Activated T-helper 1 cell treated with anti-CD3 and anti-CD28 coated beads, Interleukin-12 subunit alpha, Interleukin-12 subunit beta, Interleukin-2, Interleukin-4 antibody, amounts not matched to agents 30 ng/mL and 10 ng/mL and 1 ng/mL, durations not matched to agents 14 hours and 24 hours and 36 hours (primary cell): ENCODE data around the gene ID3. TPM values are rescaled to one million over a fixed set of nuclear protein-coding genes. Genes with fewer than 3 reads are reported as not detected.
A peak's percentile ranks its signal among the peaks of the same experiment; 100 is the strongest.

Experiments used
- DNase-seq: peaks from one replicate; pipeline ENCODE4 v3.0.0; 2021; ENCODE audit warnings: low spot score
- H3K27ac Mint-ChIP-seq: one replicate; pipeline ENCODE4 v1.8.0; 2021; ENCODE audit warnings: mild to moderate bottlenecking, mixed read lengths
- H3K27me3 Mint-ChIP-seq: one replicate; pipeline ENCODE4 v1.8.0; 2022; ENCODE audit warnings: mild to moderate bottlenecking, moderate library complexity, mixed read lengths; ENCODE audit not compliant: insufficient read depth
- H3K36me3 Mint-ChIP-seq: one replicate; pipeline ENCODE4 v1.8.0; 2021; ENCODE audit warnings: low read depth, mixed read lengths
- H3K4me1 Mint-ChIP-seq: one replicate; pipeline ENCODE4 v1.8.0; 2021; ENCODE audit warnings: low read depth, mixed read lengths
- H3K4me3 Mint-ChIP-seq: one replicate; pipeline ENCODE4 v1.8.0; 2021; ENCODE audit warnings: mild to moderate bottlenecking, moderate library complexity, mixed read lengths
- H3K9me3 Mint-ChIP-seq: one replicate; pipeline ENCODE4 v1.8.0; 2021; ENCODE audit warnings: mixed read lengths
- intact Hi-C: fragments of 100-400 bp; cut with micrococcal nuclease; formaldehyde crosslinking; loops from one replicate; pipeline ENCODE4 v1.15.1; 2024
- total RNA-seq: library from RNA; stranded (reverse); gene quantifications from 2 replicates; pipeline ENCODE4 v1.2.3, GENCODE V29; 2022

The ID3 gene
- total RNA-seq, 1 donor from 2014 or later, result 22.9 TPM

DNA sequence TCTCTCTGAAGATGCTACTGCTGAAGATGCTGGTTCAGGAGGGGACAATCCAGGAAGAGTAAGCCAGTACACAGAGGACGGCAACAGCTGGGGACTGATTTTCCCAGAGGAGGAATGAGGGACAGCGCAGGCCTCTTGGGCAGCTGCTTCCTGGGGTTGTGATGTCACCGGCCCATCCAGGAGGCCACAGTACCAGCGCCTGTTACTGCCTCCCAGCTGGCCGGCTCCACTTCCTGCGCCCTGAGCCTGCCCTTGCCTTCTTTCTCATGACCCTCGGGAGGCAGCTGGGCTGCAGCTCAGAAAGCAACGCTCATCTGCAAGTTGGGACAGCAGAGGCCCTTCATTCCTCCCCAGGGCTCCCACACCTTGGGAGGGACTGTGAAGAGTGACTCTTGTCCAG, 21.9 kb upstream of the ID3 start:
- Mint-ChIP-seq H3K9me3 (no peaks in the 10 kb centered on the region), H3K4me1 (peaks cover 27% of the 10 kb centered on the region), H3K27ac (peak overlapping the region; percentile 30), H3K27me3 (peaks cover 2% of the 10 kb centered on the region), H3K36me3 (no peaks in the 10 kb centered on the region), H3K4me3 (no peak overlapping the region)
- intact Hi-C loops, result no loop called here
- no peak for DNase-seq

DNA sequence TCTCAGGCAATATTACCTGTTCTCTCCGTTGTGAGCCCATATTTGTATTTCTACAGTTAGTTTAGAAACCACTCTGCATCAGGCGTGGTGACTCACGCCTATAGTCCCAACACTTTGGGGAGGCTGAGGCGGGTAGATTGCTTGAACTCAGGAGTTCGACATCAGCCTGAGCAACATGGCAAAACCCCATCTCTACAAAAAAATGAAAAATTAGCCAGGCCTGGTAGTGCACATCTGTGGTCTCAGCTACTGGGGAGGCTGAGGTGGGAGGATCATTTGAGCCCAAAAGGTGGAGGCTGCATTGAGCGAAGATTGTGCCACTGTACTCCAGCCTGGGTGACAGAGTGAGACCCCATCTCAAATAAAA, 19.7 kb upstream of the ID3 start:
- intact Hi-C loops, result no loop called here
- H3K36me3 Mint-ChIP-seq, result no peaks in the 10 kb centered on the region
- DNase-seq, result no peak
- no peaks in the 10 kb centered on the region for H3K9me3 Mint-ChIP-seq
- no peak overlapping the region for H3K27ac Mint-ChIP-seq
- peaks cover 30% of the 10 kb centered on the region for H3K4me1 Mint-ChIP-seq
- peaks cover 2% of the 10 kb centered on the region for H3K27me3 Mint-ChIP-seq
- H3K4me3 Mint-ChIP-seq, result no peak overlapping the region

DNA sequence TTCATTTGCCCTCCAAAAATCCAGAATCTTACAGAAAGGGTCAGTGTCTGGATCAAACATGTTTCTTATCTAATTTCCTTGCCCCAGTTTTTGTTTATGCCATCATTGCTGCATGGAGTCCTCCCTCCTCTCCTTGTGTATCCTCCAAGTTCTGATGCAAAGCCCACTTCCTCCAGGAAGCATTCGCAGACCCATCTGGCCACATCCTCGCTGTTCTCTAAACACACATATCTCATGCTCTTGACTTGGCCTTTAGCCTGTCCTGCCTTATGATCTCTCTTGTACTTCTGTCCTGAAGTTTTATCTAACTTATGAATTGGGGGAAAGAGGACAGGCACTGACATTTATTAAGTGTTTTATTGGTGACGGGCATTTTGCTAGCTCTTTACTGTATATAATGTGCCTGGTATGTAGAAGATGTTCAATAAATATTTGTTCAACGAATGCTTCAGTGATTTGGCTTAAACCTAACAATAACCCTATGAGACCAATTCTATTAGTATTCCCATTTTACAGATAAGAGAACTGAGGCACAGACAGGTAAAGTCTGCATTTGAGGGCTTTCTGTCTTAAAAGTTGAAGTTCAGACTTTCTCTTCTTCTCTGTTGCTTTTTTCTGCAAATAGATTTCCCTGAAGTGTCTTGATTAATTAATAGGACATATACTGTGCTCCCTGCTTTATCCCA, 19.2 kb upstream of the ID3 start:
- peak overlapping the region; percentile 8 for H3K4me3 Mint-ChIP-seq
- peaks cover 2% of the 10 kb centered on the region for H3K27me3 Mint-ChIP-seq
- H3K27ac Mint-ChIP-seq, result peak overlapping the region; percentile 40
- intact Hi-C loops, result no loop called here
- peaks cover 30% of the 10 kb centered on the region for H3K4me1 Mint-ChIP-seq
- no peak for DNase-seq
- no peaks in the 10 kb centered on the region for H3K9me3 Mint-ChIP-seq
- H3K36me3 Mint-ChIP-seq, result no peaks in the 10 kb centered on the region

DNA sequence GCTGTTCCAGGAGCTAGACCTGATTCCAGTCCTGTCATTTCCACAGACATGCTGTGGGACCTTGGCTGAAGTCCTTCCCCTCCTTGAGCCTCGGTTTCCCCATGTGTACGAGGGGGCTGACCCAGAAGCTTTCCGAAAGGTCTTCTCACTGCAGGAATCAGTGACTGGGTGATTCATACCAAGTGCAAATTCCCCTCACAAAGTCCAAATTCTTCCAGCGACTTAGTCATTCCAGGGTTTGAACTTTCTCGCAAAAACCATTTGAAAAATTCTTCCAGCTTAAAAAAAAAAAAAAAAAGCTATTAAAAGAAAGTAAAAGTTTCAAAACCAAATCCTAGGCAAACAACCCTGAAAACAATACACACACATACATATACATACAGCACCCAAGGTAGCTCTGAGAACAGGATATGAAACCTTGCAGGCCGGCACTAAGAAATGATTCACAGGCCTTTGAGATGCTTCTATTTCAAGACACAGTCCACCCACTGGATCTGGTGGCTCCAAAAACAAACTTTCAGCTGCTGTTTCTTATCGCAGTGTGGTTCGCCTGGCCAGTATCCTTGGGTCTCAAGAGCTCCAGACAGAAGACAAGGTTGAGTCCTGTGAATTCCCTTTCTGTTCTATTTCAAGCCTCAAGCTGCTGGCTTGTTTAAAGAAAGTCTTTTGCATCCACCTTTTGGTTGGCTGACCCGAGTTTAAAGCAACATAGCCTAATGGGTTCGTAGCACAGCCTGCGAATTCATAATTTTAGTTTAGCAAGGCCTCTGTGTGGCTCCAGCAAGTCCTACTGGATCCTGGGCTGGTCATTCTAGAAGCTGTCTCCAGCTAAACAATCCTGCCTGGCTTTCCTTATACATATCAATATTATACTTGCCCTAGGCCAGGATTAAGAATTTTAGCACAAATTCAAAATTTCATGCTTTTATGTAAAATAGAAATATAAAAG, 18.0 kb upstream of the ID3 start:
- no peaks in the 10 kb centered on the region for H3K9me3 Mint-ChIP-seq
- peaks cover 2% of the 10 kb centered on the region for H3K27me3 Mint-ChIP-seq
- H3K4me3 Mint-ChIP-seq, result peak overlapping the region; percentile 45
- H3K27ac Mint-ChIP-seq, result peak overlapping the region; percentile 61
- DNase-seq, result no peak
- peaks cover 30% of the 10 kb centered on the region for H3K4me1 Mint-ChIP-seq
- intact Hi-C loops, result loop anchor here (1.0 kb wide), 6 partner anchors 13 to 58 kb away; partner anchors contain the start of gene ID3
- no peaks in the 10 kb centered on the region for H3K36me3 Mint-ChIP-seq

DNA sequence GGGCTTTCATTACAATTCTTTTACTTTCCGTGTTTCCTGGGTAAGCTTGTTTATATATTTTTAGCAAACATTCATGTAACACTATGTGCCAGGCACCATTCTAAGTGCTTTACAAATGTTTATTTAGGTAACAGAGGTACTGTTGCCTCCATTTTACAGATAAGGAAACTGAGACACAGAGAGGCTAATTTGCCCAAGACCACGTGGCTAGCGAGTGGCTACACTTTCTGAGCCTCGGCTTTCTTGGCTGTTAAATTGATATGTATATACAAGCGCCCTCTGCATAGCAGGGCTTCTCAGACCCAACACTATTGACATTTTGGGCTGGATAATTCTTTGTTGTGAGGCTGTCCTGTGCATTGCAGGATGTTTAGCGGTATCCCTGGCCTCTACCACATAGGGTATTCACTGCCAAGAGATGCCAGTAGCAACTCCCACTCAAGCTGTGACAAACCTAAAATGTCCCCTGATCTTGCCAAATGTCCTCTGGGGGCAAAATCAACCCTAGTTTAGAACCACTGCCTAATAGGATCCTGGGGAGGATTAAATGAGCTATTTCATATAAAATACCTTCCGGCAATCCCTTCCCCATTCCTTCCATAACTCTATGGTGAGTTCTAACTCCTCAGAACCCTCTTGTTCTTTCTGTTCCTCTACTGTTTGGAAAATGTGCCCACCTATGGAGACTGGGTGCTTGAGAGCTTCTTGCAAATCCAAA, 17.2 kb upstream of the ID3 start:
- DNase-seq, result no peak
- peak overlapping the region; percentile 61 for H3K27ac Mint-ChIP-seq
- H3K4me1 Mint-ChIP-seq, result peaks cover 30% of the 10 kb centered on the region
- H3K9me3 Mint-ChIP-seq, result no peaks in the 10 kb centered on the region
- peaks cover 3% of the 10 kb centered on the region for H3K27me3 Mint-ChIP-seq
- H3K4me3 Mint-ChIP-seq, result peak overlapping the region; percentile 31
- H3K36me3 Mint-ChIP-seq, result no peaks in the 10 kb centered on the region
- intact Hi-C loops, result loop anchor here (1.0 kb wide), 6 partner anchors 14 to 59 kb away; partner anchors contain the start of gene ID3

DNA sequence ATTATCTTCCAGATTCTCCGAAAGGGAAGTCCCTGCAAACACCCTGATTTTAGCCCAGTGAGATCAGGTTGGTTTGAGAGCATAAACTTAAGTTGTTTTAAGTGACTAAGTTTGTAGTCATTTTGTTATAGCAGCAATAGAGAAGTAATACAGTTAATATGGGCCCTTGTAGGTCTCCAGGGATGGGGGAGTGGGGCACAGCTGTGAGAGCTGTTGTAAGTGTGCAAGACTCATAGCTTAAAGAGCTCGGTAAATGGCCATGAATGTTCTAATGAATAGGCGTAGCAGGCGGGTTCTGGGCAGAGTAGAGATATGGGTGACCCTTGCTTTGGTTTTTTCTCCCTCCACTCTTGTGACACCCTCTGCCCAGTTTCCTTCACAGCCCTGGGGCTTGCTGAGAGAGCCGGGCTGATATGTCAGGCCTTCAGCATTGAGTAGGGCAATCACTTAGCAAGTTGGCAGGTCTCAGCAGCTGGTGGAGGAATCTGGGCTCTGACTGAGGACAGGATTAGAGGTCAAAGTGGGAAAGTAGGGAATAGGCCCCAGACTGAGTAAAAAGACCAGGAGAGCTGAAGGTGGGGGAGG, 16.0 kb upstream of the ID3 start:
- intact Hi-C loops, result no loop called here
- no peak for DNase-seq
- Mint-ChIP-seq H3K36me3 (no peaks in the 10 kb centered on the region), H3K27me3 (peaks cover 14% of the 10 kb centered on the region), H3K27ac (no peak overlapping the region), H3K9me3 (no peaks in the 10 kb centered on the region), H3K4me1 (peaks cover 30% of the 10 kb centered on the region), H3K4me3 (no peak overlapping the region)

DNA sequence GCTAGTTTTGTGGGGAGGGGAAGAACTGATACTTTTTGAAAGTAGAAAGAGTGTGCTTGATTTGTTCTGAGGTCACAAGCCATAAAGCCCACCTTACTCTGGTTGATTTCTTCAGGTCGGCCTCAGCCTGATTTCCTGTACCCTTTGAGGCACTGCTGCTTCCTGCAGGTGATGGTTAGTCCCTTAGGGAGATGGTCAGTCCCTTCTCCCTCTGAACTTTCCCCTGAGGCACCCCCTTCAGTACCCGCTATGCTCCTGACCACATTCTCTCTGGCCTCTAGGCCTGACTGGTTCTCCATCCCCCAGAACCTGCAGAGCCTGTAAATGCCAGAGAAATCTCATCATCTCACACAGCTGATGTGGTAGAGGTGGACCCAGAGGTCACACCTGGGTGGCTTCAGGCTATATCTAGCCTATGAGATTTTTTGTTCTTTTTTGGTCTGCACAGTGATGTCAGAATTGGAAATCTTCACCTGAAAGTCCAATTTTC, 15.0 kb upstream of the ID3 start:
- Mint-ChIP-seq H3K27me3 (peaks cover 23% of the 10 kb centered on the region), H3K9me3 (no peaks in the 10 kb centered on the region), H3K4me3 (no peak overlapping the region), H3K36me3 (no peaks in the 10 kb centered on the region), H3K27ac (no peak overlapping the region), H3K4me1 (peaks cover 30% of the 10 kb centered on the region)
- intact Hi-C loops, result no loop called here
- no peak for DNase-seq

DNA sequence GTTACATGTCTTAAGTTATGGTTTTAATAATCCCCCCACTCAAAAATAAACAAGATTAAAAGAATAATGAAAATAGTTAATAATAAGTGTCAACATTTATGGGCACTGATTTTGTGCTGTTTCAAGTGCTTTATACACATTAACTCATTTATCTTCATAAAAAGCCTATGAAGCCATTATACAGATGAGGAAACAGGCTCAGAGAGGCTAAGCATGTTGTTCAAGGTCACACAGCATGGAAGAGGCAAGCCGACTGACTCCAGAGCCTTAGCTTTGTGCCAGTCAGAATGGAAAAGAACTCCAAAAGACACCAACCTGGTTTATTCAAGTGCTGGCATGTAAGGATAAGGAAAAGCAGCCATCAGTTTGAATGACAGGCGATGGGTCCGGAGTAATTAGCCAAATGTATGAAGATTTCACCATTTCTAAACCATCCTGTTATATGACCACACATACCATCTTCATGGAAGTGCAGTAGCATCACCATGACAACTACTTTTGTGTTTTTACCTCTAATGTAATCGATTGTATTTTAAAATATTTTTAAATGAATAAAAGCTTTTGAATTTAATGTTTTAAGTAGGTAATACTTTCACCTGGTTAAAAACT, 14.4 kb upstream of the ID3 start:
- Mint-ChIP-seq H3K36me3 (no peaks in the 10 kb centered on the region), H3K27ac (no peak overlapping the region), H3K4me3 (no peak overlapping the region), H3K9me3 (no peaks in the 10 kb centered on the region), H3K4me1 (peaks cover 28% of the 10 kb centered on the region), H3K27me3 (peaks cover 29% of the 10 kb centered on the region)
- DNase-seq, result no peak
- intact Hi-C loops, result no loop called here

DNA sequence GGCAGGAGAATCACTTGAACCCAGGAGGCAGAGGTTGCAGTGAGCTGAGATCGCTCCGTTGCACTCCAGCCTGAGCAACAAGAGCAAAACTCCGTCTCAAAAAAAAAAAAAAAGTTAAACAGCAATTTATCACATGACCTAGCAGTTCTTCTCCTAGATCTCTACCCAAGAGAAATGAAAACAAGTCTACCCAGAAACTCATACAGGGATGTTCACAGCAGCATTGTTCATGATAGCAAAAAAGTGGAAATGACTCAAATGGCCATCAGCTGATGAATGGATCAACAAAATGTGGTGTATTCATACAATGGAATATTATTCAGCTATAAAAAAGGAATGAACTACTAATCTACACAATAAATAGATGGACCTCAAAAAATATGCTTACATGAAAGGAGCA, 12.2 kb upstream of the ID3 start:
- intact Hi-C loops, result no loop called here

DNA sequence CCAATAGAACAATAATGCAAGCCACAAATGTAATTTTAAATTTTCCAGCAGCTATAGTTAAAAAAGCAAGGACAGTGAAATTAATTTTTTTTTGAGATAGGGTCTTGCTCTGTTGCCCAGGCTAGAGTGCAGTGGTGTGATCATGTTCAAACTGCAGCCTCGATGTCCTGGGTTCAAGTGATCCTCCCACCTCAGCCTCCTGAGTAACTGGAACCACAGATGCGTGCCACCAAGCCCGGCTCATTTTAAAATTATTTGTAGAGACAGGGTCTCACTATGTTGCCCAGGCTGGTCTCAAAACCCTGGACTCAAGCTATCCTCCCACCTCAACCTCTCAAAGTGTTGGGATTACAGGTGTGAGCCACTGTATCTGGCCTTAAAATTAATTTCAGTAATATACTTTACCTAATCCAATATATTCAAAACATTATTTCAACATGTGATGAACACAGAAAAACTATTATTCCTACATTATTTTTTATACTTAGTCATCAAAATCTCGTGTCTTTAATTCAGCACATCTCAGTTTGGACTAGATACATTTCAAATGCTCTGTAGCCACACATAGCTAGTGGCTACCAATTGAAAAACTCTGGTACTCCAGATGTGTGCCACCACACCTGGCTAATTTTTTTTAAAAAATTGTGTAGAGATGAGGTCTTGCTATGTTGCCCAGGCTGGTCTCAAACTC, 10.8 kb upstream of the ID3 start:
- Mint-ChIP-seq H3K36me3 (peaks cover 2% of the 10 kb centered on the region), H3K27me3 (peaks cover 54% of the 10 kb centered on the region), H3K9me3 (no peaks in the 10 kb centered on the region), H3K4me3 (no peak overlapping the region), H3K4me1 (peaks cover 7% of the 10 kb centered on the region), H3K27ac (no peak overlapping the region)
- no peak for DNase-seq
- intact Hi-C loops, result no loop called here

More for the DNA sequence above, 12.2 kb upstream of the ID3 start:
- peaks cover 12% of the 10 kb centered on the region for H3K4me1 Mint-ChIP-seq
- H3K36me3 Mint-ChIP-seq, result peaks cover 2% of the 10 kb centered on the region
- DNase-seq, result no peak
- H3K9me3 Mint-ChIP-seq, result no peaks in the 10 kb centered on the region
- no peak overlapping the region for H3K27ac Mint-ChIP-seq
- H3K4me3 Mint-ChIP-seq, result no peak overlapping the region
- peaks cover 44% of the 10 kb centered on the region for H3K27me3 Mint-ChIP-seq

DNA sequence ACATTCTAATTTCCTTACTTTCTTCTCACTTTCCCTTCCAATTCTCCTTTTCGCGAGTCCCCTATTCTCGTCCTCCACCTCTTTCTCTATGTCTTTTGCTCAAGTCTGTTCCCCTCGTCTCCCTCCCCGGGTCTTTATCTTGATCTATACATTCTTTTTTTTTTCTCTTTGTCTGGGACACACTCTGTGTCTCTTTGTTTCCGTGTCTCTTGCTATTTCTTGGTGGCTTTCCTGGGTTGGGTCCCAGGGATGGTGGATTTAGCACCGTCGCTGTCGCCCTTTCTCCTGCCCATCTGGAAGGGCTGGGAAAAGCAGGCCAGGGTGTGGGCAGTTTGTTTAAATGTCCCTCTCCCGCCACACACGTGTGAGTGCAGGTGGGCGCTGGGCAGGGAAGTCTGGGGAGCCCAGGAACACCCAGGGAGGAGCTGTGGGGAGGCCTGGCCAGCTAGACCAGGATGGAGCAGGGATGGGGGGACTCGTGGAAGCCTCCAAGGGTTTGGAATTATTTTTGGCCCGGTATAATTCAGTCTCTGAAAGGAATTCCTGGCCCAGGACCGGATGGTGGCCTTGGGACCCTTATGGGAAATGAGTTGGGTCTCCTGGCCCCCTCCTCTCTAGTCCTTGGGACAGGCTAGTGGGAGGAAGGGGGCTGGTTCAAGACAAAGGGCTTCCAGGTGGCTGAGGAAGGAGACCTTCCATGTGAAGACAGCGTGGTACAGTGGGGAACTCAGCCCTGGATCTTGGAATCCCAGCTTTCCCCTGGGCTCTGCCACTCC, 9.5 kb upstream of the ID3 start:
- intact Hi-C loops, result no loop called here
- Mint-ChIP-seq H3K27ac (no peak overlapping the region), H3K27me3 (peaks cover 59% of the 10 kb centered on the region), H3K4me1 (peaks cover 7% of the 10 kb centered on the region), H3K9me3 (no peaks in the 10 kb centered on the region), H3K36me3 (peaks cover 2% of the 10 kb centered on the region), H3K4me3 (peak overlapping the region; percentile 81)
- no peak for DNase-seq
